CMK (cell line): ENCODE measurements around the gene ORMDL3.

Source experiments
- DNase-seq: peaks from one replicate; pipeline ENCODE4 v3.0.0-alpha.2; 2010; ENCODE audit warnings: low read depth

ORMDL3 gene

GRCh38 chr17:39927101-39927928, at the start of gene ORMDL3, which contains the start of gene LRRC3C:
ORMDL3 (minus strand) TSS chr17:39927601; CDS start chr17:39924203, 3,398 bp downstream.
LRRC3C (plus strand) TSS chr17:39927732; CDS start chr17:39941524, 13,792 bp downstream.
- peak; percentile 74 for DNase-seq

- DNase-seq = no peak
Observed at GRCh38 chr17:39975801-39976200, 48.4 kb upstream of the ORMDL3 start.

GRCh38 chr17:39974433-39974832, 47.0 kb upstream of the ORMDL3 start:
- no peak for DNase-seq

- DNase-seq = no peak
Observed at GRCh38 chr17:39973496-39973895, 46.1 kb upstream of the ORMDL3 start.

- DNase-seq = no peak
Observed at GRCh38 chr17:39972271-39972670, 44.9 kb upstream of the ORMDL3 start.

- DNase-seq = no peak
Observed at GRCh38 chr17:39971076-39971603, 43.7 kb upstream of the ORMDL3 start.

GRCh38 chr17:39970157-39970692, 42.8 kb upstream of the ORMDL3 start:
- peak; percentile 71 for DNase-seq

GRCh38 chr17:39969375-39969774, 42.0 kb upstream of the ORMDL3 start:
- DNase-seq = no peak

- no peak for DNase-seq
Observed at GRCh38 chr17:39968761-39969160, 41.4 kb upstream of the ORMDL3 start.

GRCh38 chr17:39966771-39967170, 39.4 kb upstream of the ORMDL3 start:
- no peak for DNase-seq

- no peak for DNase-seq
Observed at GRCh38 chr17:39965017-39965699, 37.8 kb upstream of the ORMDL3 start.

- no peak for DNase-seq
Observed at GRCh38 chr17:39963829-39964228, 36.4 kb upstream of the ORMDL3 start.

- no peak for DNase-seq
Observed at GRCh38 chr17:39962642-39963220, 35.3 kb upstream of the ORMDL3 start, which contains the start of gene GSDMA. GSDMA (plus strand) TSS chr17:39963004; CDS start chr17:39965688, 2,684 bp downstream.

GRCh38 chr17:39960524-39961041, 33.2 kb upstream of the ORMDL3 start:
- no peak for DNase-seq

- DNase-seq = no peak
Observed at GRCh38 chr17:39955726-39956225, 28.4 kb upstream of the ORMDL3 start.

GRCh38 chr17:39954876-39955275, 27.5 kb upstream of the ORMDL3 start:
- DNase-seq = no peak

GRCh38 chr17:39953471-39953888, 26.1 kb upstream of the ORMDL3 start:
- DNase-seq = no peak

- DNase-seq = peak; percentile 99
Observed at GRCh38 chr17:39952680-39953470, 25.5 kb upstream of the ORMDL3 start.

GRCh38 chr17:39951924-39952679, 24.7 kb upstream of the ORMDL3 start:
- DNase-seq = no peak

GRCh38 chr17:39950871-39951348, 23.5 kb upstream of the ORMDL3 start:
- no peak for DNase-seq
